Panc1 (cell line): ENCODE measurements around the gene CACNA1C. TPM values are rescaled to one million over a fixed set of nuclear protein-coding genes. Genes with fewer than 3 reads are reported as not detected.

Experiments used
- ATAC-seq: fragments of 200-7000 bp; cut with Tn5 transposase; 2 replicates; pipeline ENCODE4 v1.9.1; 2020; ENCODE audit warnings: mild to moderate bottlenecking, moderate library complexity
- BruUV-seq: library from RNA; stranded (reverse); fragments of 400-500 nt; replicated peaks from 2 replicates; lab custom pipeline; 2021; lab: Mats Ljungman, UMichigan
- CTCF ChIA-PET: fragments of 300-600 bp; sonication (Branson Sonifier 250); formaldehyde crosslinking; loops from one replicate; lab custom pipeline; 2022; ENCODE audit warnings: antibody characterized with exemption; lab: Charles Lee
- POLR2A ChIA-PET: fragments of 300-600 bp; sonication (Branson Sonifier 250); formaldehyde crosslinking; loops from one replicate; lab custom pipeline; 2022; ENCODE audit warnings: antibody characterized with exemption; lab: Charles Lee
- DNase-seq: peaks from one replicate; pipeline ENCODE4 v3.0.0-alpha.2; 2010; ENCODE audit warnings: low read depth, low spot score
- H3K27ac ChIP-seq: 2 replicates; pipeline ENCODE4 v1.5.1; 2011; ENCODE audit warnings: mild to moderate bottlenecking, low read length, inconsistent platforms
- H3K27me3 ChIP-seq: fragments of 200-500 bp; sonication (Bioruptor generic); 2 replicates; pipeline ENCODE4 v1.6.0; 2014; ENCODE audit warnings: low read length, inconsistent platforms; ENCODE audit not compliant: control insufficient read depth, insufficient read depth
- H3K36me3 ChIP-seq: fragments of 200-500 bp; sonication (Bioruptor generic); 2 replicates; pipeline ENCODE4 v1.5.1; 2014; ENCODE audit warnings: inconsistent platforms, mild to moderate bottlenecking, low read length, moderate library complexity; ENCODE audit not compliant: control insufficient read depth, insufficient read depth
- H3K4me1 ChIP-seq: 2 replicates; pipeline ENCODE4 v1.5.1; 2011; ENCODE audit warnings: inconsistent platforms, mild to moderate bottlenecking, low read length, moderate library complexity; ENCODE audit not compliant: control insufficient read depth, insufficient read depth
- H3K4me3 ChIP-seq, 2 experiments: 2 replicates each; pipeline ENCODE4 v1.5.1; 2011 to 2012; ENCODE audit warnings: low read depth in 2 of 2, low read length in 2 of 2, mild to moderate bottlenecking in 2 of 2, inconsistent platforms in 1 of 2, moderate library complexity in 1 of 2
- H3K9me3 ChIP-seq: fragments of 200-500 bp; sonication (Bioruptor generic); 2 replicates; pipeline ENCODE4 v1.5.1; 2014; ENCODE audit warnings: low read depth, mild to moderate bottlenecking, inconsistent platforms, low read length, moderate library complexity; ENCODE audit not compliant: control insufficient read depth, insufficient read depth
- CTCF ChIP-seq: fragments of 450-650 bp; IDR thresholded peaks from 2 replicates; pipeline ENCODE4 v1.5.1; 2017; ENCODE audit warnings: mild to moderate bottlenecking
- POLR2AphosphoS5 ChIP-seq: IDR thresholded peaks from 2 replicates; pipeline ENCODE4 v1.6.1; 2012; ENCODE audit warnings: mild to moderate bottlenecking, low read depth, low read length, moderate library complexity
- REST ChIP-seq, 2 experiments: IDR thresholded peaks; 2 replicates each; pipeline ENCODE4 v1.6.1; 2011 to 2012; ENCODE audit warnings: low read depth in 2 of 2, control low read depth in 1 of 2, low read length in 1 of 2, mild to moderate bottlenecking in 1 of 2, moderate library complexity in 1 of 2; ENCODE audit not compliant: insufficient read depth in 1 of 2
- SIN3A ChIP-seq: IDR thresholded peaks from 2 replicates; pipeline ENCODE4 v1.6.1; 2012; ENCODE audit warnings: low read depth, mild to moderate bottlenecking, low read length, moderate library complexity, borderline replicate concordance; ENCODE audit not compliant: insufficient read depth
- TCF7L2 ChIP-seq: IDR thresholded peaks from 2 replicates; pipeline ENCODE4 v1.6.1; 2011; ENCODE audit warnings: mild to moderate bottlenecking, low read depth, low read length, inconsistent platforms
- in situ Hi-C: cut with HindIII; loops from 2 replicates; pipeline ENCODE4 v1.10.0; 2016; ENCODE audit warnings: low sequenced_read_pairs, low pct_unique_long_range_greater_than_20kb
- intact Hi-C: fragments of 100-400 bp; cut with micrococcal nuclease; formaldehyde crosslinking; loops from one replicate; pipeline ENCODE4 v1.10.0; 2022; ENCODE audit not compliant: unreplicated experiment
- total RNA-seq: library from RNA; stranded (reverse); gene quantifications from one replicate; pipeline ENCODE4 v1.2.1, GENCODE V29; 2021; ENCODE audit not compliant: unreplicated experiment

CACNA1C gene
- total RNA-seq, 1 experiment from 2014 or later = 0.03 TPM

- Histone ChIP-seq H3K4me3 (no peak overlapping the region), H3K27me3 (no peaks in the 10 kb centered on the region), H3K9me3 (no peaks in the 10 kb centered on the region), H3K36me3 (no peaks in the 10 kb centered on the region), H3K4me1 (no peaks in the 10 kb centered on the region), H3K27ac (no peak overlapping the region)
- intact Hi-C loops = no loop called here
- DNase-seq = no peak
- ATAC-seq = no peak
- in situ Hi-C loops = no loop called here
- TF ChIP-seq CTCF (no peak), SIN3A (no peak), POLR2AphosphoS5 (no peak), TCF7L2 (no peak)
- BruUV-seq = no TSS peak
- CTCF ChIA-PET = no interaction called here
- POLR2A ChIA-PET = no interaction called here
Observed at GRCh38 chr12:2108166-2108565, 55.4 kb downstream of the CACNA1C start.

- in situ Hi-C loops = no loop called here
- Histone ChIP-seq H3K4me1 (no peaks in the 10 kb centered on the region), H3K9me3 (no peaks in the 10 kb centered on the region), H3K4me3 (no peak overlapping the region), H3K36me3 (no peaks in the 10 kb centered on the region), H3K27ac (no peak overlapping the region), H3K27me3 (no peaks in the 10 kb centered on the region)
- intact Hi-C loops = no loop called here
- BruUV-seq = no TSS peak
- TF ChIP-seq TCF7L2 = no peak
- no peak for TF ChIP-seq CTCF
- TF ChIP-seq SIN3A = no peak
- TF ChIP-seq POLR2AphosphoS5 = no peak
- no peak for TF ChIP-seq REST (IDR thresholded peaks at IDR 0.05; ENCODE audit: insufficient read depth in 1 of 2, low read depth in 2 of 2, low read length in 1 of 2)
- ATAC-seq = no peak
- DNase-seq = no peak
- CTCF ChIA-PET = no interaction called here
- POLR2A ChIA-PET = no interaction called here
Observed at GRCh38 chr12:2108975-2109671, 56.3 kb downstream of the CACNA1C start.
